B cell (primary cell): ENCODE measurements around the gene POU2AF1. TPM values are rescaled to one million over a fixed set of nuclear protein-coding genes. Genes with fewer than 3 reads are reported as not detected.

Source experiments
- ATAC-seq: fragments of 200-7000 bp; cut with Tn5 transposase; one replicate; pipeline ENCODE4 v1.10.0; 2021; ENCODE audit warnings: low read depth, mild to moderate bottlenecking, moderate number of reproducible peaks, moderate library complexity
- CTCF ChIA-PET: fragments of 350-600 bp; sonication (Branson Sonifier 250); formaldehyde crosslinking; loops from one replicate; lab custom pipeline; 2021; ENCODE audit warnings: antibody characterized with exemption, inconsistent platforms; lab: Charles Lee
- POLR2A ChIA-PET: fragments of 350-600 bp; sonication (Branson Sonifier 250); formaldehyde crosslinking; loops from one replicate; lab custom pipeline; 2021; ENCODE audit warnings: antibody characterized with exemption; lab: Charles Lee
- DNase-seq: peaks from one replicate; pipeline ENCODE4 v3.0.0; 2013
- H2AFZ ChIP-seq: 2 replicates; pipeline ENCODE4 v1.6.1; 2012; ENCODE audit warnings: mild to moderate bottlenecking, low read depth, low read length; ENCODE audit not compliant: insufficient read depth, poor library complexity, severe bottlenecking
- H3K27ac ChIP-seq, 2 donors: 1 replicate in 1 of 2; 2 replicates in 1 of 2; pipeline ENCODE4 v1.5.1; 2012 to 2013; ENCODE audit warnings: low read length in 2 of 2, mild to moderate bottlenecking in 2 of 2, moderate library complexity in 1 of 2
- H3K27me3 ChIP-seq, 4 experiments: fragments of 200-600 bp in 1 of 4; sonication (generic) in 1 of 4; replicated peaks in 1 of 4; 1 replicate in 2 of 4; 2 replicates in 2 of 4; pipeline versions ENCODE4 v1.6.1 to v1.7.0; 2013 to 2016; ENCODE audit warnings: low read length in 3 of 4, mild to moderate bottlenecking in 2 of 4, mixed read lengths in 1 of 4, moderate library complexity in 1 of 4; ENCODE audit not compliant: insufficient read depth in 4 of 4, control insufficient read depth in 3 of 4; ENCODE audit errors: control extremely low read depth in 1 of 4
- H3K36me3 ChIP-seq, 2 experiments: replicated peaks in 1 of 2; 1 replicate in 1 of 2; 2 replicates in 1 of 2; pipeline versions ENCODE4 v1.6.1 to v1.7.1; 2013; ENCODE audit warnings: low read length in 1 of 2; ENCODE audit not compliant: insufficient read depth in 2 of 2, control insufficient read depth in 1 of 2; ENCODE audit errors: control extremely low read depth in 1 of 2, extremely low read depth in 1 of 2
- H3K4me1 ChIP-seq, 2 donors: fragments of 200-600 bp in 1 of 2; sonication (generic) in 1 of 2; 1 replicate in 1 of 2; 2 replicates in 1 of 2; pipeline versions ENCODE4 v1.5.1 to v1.6.1; 2013 to 2017; ENCODE audit warnings: low read length in 2 of 2; ENCODE audit not compliant: control insufficient read depth in 2 of 2, insufficient read depth in 2 of 2
- H3K4me2 ChIP-seq: replicated peaks from 2 replicates; pipeline ENCODE3; 2012; ENCODE audit warnings: mild to moderate bottlenecking, low read depth, low read length; ENCODE audit not compliant: poor library complexity, severe bottlenecking
- H3K4me3 ChIP-seq, 5 experiments: fragments of 200-600 bp in 1 of 5; sonication (generic) in 1 of 5; 1 replicate in 3 of 5; 2 replicates in 2 of 5; pipeline versions ENCODE4 v1.5.1 to v1.7.0; 2011 to 2016; ENCODE audit warnings: low read length in 4 of 5, mild to moderate bottlenecking in 4 of 5, low read depth in 2 of 5, control low read depth in 1 of 5, moderate library complexity in 1 of 5; ENCODE audit not compliant: insufficient read depth in 1 of 5; ENCODE audit errors: control extremely low read depth in 1 of 5, extremely low read depth in 1 of 5
- H3K79me2 ChIP-seq: fragments of 200-600 bp; sonication (generic); one replicate; pipeline ENCODE4 v1.6.0; 2016; ENCODE audit warnings: low read length; ENCODE audit not compliant: control insufficient read depth, insufficient read depth
- H3K9ac ChIP-seq: fragments of 200-600 bp; sonication (generic); 2 replicates; pipeline ENCODE4 v1.6.1; 2017; ENCODE audit warnings: mild to moderate bottlenecking, low read length, moderate library complexity
- H3K9me3 ChIP-seq, 3 donors: one replicate each; pipeline versions ENCODE4 v1.6.1 to v1.7.1; 2013; ENCODE audit warnings: low read length in 2 of 3; ENCODE audit not compliant: control insufficient read depth in 2 of 3, insufficient read depth in 1 of 3; ENCODE audit errors: control extremely low read depth in 1 of 3
- H4K20me1 ChIP-seq: 2 replicates; pipeline ENCODE4 v1.6.0; 2012; ENCODE audit warnings: mild to moderate bottlenecking, low read length; ENCODE audit not compliant: insufficient read depth, control insufficient read depth, poor library complexity, severe bottlenecking
- H3K27ac Mint-ChIP-seq: one replicate; pipeline ENCODE4 v1.8.0; 2021; ENCODE audit warnings: mixed read lengths
- H3K27me3 Mint-ChIP-seq: one replicate; pipeline ENCODE4 v1.8.0; 2021; ENCODE audit warnings: mixed read lengths
- H3K4me1 Mint-ChIP-seq: one replicate; pipeline ENCODE4 v1.8.0; 2021; ENCODE audit warnings: mixed read lengths
- H3K4me3 Mint-ChIP-seq: one replicate; pipeline ENCODE4 v1.8.0; 2021; ENCODE audit warnings: mixed read lengths
- H3K9me3 Mint-ChIP-seq: one replicate; pipeline ENCODE4 v1.8.0; 2022; ENCODE audit warnings: mixed read lengths; ENCODE audit not compliant: insufficient read depth
- EZH2 ChIP-seq: IDR thresholded peaks from 2 replicates; pipeline ENCODE4 v1.6.1; 2012; ENCODE audit warnings: borderline replicate concordance, low read depth, mild to moderate bottlenecking, moderate library complexity, low read length; ENCODE audit not compliant: insufficient read depth, poor library complexity, severe bottlenecking
- WGBS: methylation state at CpG from one replicate; pipeline ENCODE4 v1.1.5; 2013; ENCODE audit warnings: missing lambda C conversion rate; ENCODE audit not compliant: insufficient coverage; 5-methylcytosine and 5-hydroxymethylcytosine counted together
- intact Hi-C: fragments of 100-400 bp; cut with micrococcal nuclease; formaldehyde crosslinking; loops from one replicate; pipeline ENCODE4 v1.10.0; 2022
- polyA plus RNA-seq: library from polyadenylated mRNA; depleted of rRNA; stranded (reverse); fragments of >200 nt; gene quantifications from 2 replicates; pipeline ENCODE4 v1.2.3, GENCODE V29; 2012
- total RNA-seq, 2 donors: library from RNA; stranded (reverse); fragments of 120-200 nt in 1 of 2; gene quantifications; 1 replicate in 1 of 2; 2 replicates in 1 of 2; pipeline versions ENCODE4 v1.2.3 to v1.2.4, GENCODE V29; 2013 to 2022
- TF ChIP-seq, protein P1 (sequence below): fragments of 200-600 bp; IDR thresholded peaks from one replicate; pipeline ENCODE4 v1.8.0; 2022; ENCODE audit warnings: antibody characterized with exemption, mild to moderate bottlenecking

Gene POU2AF1
- total and polyA plus RNA-seq, 2 donors (not counting 1 experiment from before 2014, with no cell fraction given), result 308 to 407 TPM

DNA sequence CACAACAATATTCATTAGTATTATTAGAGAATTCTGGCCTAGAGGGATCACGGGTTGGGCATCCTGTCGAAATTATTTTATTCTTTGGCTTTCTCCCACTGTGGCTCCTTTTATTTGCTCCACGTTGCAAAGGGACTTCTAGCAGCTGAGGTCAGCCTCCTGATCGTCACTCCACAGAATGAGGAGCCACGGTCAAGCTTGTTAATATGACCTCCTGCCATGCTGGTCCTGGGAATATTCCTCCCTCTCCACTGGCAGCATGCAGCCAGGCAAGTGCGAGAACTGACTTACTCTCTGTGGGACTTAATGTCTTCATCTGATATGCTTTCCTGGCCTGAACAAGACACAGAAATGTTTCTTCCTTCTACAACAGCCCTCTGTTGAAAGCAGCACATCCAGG lies 59.8 kb downstream of the POU2AF1 start:
- ChIA-PET POLR2A (no interaction called here), CTCF (no interaction called here)
- H3K27me3 Mint-ChIP-seq, result no peaks in the 10 kb centered on the region
- H3K27ac ChIP-seq, result no peak overlapping the region
- H3K27ac Mint-ChIP-seq, result no peak overlapping the region
- no peaks in the 10 kb centered on the region for H3K9me3 Mint-ChIP-seq
- no peaks in the 10 kb centered on the region for H3K4me1 ChIP-seq
- WGBS, result 92% methylated on average over 6 of the region's 6 CpGs
- no peak overlapping the region for H3K4me3 Mint-ChIP-seq
- no peak overlapping the region for H3K9ac ChIP-seq
- H2AFZ ChIP-seq, result no peak overlapping the region
- H3K4me2 ChIP-seq, result no peak overlapping the region
- no peak overlapping the region for H3K4me3 ChIP-seq
- no peaks in the 10 kb centered on the region for H3K79me2 ChIP-seq
- peaks cover 0 to 1% (median 0%) of the 10 kb centered on the region in 3 donors for H3K9me3 ChIP-seq
- H3K36me3 ChIP-seq, result no peaks in the 10 kb centered on the region
- ATAC-seq (no peak), DNase-seq (no peak)
- no peak for TF ChIP-seq EZH2
- TF ChIP-seq, protein P1, sequence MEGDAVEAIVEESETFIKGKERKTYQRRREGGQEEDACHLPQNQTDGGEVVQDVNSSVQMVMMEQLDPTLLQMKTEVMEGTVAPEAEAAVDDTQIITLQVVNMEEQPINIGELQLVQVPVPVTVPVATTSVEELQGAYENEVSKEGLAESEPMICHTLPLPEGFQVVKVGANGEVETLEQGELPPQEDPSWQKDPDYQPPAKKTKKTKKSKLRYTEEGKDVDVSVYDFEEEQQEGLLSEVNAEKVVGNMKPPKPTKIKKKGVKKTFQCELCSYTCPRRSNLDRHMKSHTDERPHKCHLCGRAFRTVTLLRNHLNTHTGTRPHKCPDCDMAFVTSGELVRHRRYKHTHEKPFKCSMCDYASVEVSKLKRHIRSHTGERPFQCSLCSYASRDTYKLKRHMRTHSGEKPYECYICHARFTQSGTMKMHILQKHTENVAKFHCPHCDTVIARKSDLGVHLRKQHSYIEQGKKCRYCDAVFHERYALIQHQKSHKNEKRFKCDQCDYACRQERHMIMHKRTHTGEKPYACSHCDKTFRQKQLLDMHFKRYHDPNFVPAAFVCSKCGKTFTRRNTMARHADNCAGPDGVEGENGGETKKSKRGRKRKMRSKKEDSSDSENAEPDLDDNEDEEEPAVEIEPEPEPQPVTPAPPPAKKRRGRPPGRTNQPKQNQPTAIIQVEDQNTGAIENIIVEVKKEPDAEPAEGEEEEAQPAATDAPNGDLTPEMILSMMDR, result no peak
- no peaks in the 10 kb centered on the region for H3K27me3 ChIP-seq
- H4K20me1 ChIP-seq, result no peaks in the 10 kb centered on the region
- intact Hi-C loops, result no loop called here
- no peaks in the 10 kb centered on the region for H3K4me1 Mint-ChIP-seq

DNA sequence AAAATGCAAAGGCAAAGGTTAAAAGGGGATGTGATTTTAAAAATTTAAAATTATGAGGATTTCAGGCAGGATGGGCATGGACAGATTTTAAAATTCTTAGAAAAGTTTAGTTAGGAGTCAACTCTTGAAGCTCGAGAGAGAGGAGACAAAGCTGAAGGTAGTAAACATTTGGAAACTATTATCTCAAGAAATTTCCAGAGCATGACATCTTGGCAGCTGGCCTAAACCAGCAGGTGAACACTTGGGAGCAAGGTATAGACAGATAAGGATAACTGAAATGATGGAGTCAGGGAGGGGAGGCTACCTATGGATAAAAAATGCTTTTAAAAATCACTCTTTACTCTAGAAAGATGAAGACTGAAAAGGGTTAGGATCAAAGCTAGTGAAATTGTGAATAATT lies 67.0 kb downstream of the POU2AF1 start:
- Histone ChIP-seq H2AFZ (no peak overlapping the region), H3K4me3 (no peak overlapping the region), H4K20me1 (no peaks in the 10 kb centered on the region), H3K9me3 (peaks cover 0 to 4% (median 1%) of the 10 kb centered on the region in 3 donors), H3K4me2 (no peak overlapping the region), H3K27me3 (peaks cover 0 to 4% (median 2%) of the 10 kb centered on the region in 4 experiments), H3K4me1 (no peaks in the 10 kb centered on the region), H3K79me2 (no peaks in the 10 kb centered on the region), H3K36me3 (peaks cover 0 to 3% of the 10 kb centered on the region in 2 experiments), H3K27ac (no peak overlapping the region), H3K9ac (no peak overlapping the region)
- Mint-ChIP-seq H3K9me3 (peaks cover 5% of the 10 kb centered on the region), H3K4me3 (no peak overlapping the region), H3K27ac (no peak overlapping the region), H3K4me1 (no peaks in the 10 kb centered on the region), H3K27me3 (no peaks in the 10 kb centered on the region)
- intact Hi-C loops, result no loop called here
- POLR2A ChIA-PET, result no interaction called here
- CTCF ChIA-PET, result interaction anchor here (1.2 to 1.8 kb wide), 2 partner anchors 13 to 111 kb away, joined by 3 to 4 read pairs; partner anchors contain the start of gene POU2AF3
- no peak for ATAC-seq
- WGBS, result 86% methylated on average over 1 of the region's 1 CpG
- TF ChIP-seq, protein P1, result no peak
- no peak for TF ChIP-seq EZH2
- DNase-seq, result no peak
